Brain pericyte (primary cell): Measurements from ENCODE around the gene SLCO2A1.

ENCODE experiments used
- DNase-seq: peaks from one replicate; pipeline ENCODE4 v3.0.0-alpha.2; 2012; ENCODE audit warnings: low read depth, low spot score

The SLCO2A1 gene

GRCh38 chr3:133999891-134000685, 29.6 kb downstream of the SLCO2A1 start:
- DNase-seq = no peak

DNA sequence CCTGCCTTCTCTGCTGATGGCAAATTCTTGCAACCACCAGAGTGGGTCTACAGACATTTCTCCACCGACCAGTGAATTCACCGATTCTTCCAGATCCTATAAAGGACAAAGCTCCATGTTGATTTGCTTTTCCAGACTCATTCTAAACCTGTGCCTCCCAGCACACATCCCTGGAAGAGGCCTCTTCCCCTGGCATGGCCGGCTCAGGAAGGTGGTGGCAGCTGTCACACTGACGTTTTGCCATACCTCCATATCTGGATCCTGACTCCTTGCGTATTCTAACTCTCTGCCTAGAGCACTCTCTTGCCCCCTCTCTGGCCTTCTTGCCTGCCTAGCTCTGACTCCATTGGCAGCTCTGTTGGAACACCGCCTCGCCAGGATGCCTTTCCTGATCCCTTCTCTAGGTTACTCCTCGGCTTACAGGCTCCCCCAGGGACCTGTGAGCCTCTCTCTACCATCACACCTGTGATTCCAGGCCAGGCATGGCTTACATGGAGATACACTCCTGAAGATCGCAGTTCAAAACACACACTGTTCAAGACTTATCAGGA, 31.0 kb downstream of the SLCO2A1 start:
- DNase-seq = no peak

DNA sequence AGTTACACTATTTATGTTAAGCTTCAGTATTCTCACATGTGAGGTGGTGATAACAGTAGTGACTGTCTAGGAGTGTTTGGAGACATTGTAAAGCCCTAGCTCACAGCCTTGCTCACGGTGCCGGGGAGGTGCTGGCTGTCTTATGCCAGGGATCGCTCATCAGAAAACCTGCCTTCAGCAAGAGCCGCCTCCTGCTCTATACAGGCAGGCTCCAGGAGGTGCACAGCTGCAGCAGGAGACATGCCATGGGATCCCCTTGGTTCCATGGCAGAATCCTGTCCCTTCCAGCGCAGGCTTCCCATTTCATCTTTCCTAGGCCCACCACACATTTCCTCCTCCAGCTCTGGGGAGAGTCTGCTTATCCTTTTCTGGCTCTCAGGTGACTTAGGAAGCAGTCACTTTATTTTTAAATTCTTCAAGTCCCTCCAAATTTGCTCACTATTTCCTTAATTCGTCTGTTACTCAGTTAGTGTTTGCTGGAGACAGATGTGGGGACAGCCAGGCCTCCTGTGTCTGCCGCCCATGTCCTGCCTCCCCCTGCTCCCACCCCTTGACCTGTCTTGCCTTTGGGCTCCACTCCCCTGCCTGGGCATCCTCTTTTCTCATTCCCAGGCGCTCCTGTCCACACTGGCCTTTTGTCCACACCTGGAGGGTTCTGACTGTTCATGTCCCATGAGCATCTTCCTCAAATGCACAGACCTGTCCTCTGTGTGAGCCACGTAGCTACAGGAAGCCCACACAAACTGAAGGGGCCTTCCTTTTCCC, 31.7 kb downstream of the SLCO2A1 start:
- DNase-seq = no peak

- no peak for DNase-seq
Measured at GRCh38 chr3:133996996-133997395, 32.7 kb downstream of the SLCO2A1 start.

GRCh38 chr3:133996251-133996661, 33.5 kb downstream of the SLCO2A1 start:
- no peak for DNase-seq

DNA sequence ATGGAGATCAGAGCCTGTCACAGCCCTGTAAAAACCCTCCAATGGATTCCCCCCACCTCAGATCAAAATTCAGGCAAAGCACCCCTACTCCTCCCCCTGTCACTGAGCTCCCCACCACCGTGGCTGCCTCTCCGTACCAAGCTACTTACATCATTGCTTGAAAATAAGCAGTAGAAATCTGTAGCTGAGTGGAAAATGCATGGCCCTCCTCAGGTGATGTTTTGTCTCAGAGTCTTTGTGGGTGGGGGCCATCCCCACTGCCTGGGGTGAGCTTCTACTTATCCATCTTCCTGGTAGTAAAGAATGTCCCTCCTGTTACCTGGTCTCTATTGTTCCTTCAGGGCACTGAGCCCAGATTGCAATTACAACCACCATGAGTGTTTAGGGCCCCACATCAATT, 34.5 kb downstream of the SLCO2A1 start:
- DNase-seq = no peak

DNA sequence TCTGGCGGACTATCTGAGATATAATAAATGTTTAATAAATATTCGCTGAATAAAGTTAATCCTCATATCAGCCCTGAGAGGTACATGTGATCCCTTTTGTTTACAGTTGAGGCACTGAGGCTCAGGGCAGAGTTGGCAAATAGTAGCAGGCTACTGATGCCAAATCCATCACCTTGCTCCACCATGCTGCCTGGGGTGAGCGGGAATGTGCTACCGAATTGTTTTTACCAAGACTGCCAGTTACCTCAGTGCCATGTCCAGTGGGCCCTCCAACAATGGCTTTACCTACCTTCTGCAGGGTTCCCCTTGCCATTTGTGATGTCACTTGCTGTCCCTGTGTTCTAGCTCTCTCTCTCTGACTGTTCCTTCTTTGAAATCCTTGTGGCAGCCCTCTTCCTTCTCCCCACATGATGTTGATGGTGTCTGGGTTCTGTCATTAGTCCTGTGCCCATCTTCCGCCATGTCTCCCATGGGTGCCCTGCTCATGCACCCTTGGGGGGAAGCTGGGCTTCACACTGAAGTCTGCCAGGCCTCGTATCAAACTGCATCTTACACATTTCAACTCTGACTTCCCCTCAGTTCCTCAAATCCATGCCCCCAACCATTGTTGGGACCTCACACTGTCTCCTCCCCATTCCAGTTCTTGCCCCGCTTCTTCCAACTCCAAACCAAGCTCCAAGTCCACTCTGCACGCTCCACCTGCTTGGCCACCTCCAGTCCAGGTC, 35.4 kb downstream of the SLCO2A1 start:
- DNase-seq = no peak

GRCh38 chr3:133992951-133993620, 36.6 kb downstream of the SLCO2A1 start:
- DNase-seq = no peak

DNA sequence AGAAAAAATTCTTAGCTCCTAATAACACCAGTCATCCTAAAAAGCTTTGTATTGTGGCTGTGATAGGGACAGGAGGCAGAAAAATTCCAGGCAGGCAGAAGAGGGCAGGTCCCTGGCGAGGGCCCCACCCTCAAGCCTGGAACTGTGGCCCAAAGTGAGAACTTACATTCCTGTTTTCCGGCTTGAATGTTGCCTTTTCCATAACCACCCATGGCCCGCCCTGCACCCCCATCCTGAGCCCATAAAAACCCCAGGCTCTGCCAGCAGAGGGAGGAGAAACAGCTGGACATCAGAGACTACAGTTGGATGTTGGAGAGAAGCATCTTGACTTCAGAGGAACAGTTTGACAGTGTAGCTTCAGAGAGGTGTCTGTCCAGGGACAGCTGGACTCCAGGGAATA, 37.3 kb downstream of the SLCO2A1 start:
- no peak for DNase-seq

- DNase-seq = no peak
Measured at GRCh38 chr3:133991637-133992036, 38.1 kb downstream of the SLCO2A1 start.

DNA sequence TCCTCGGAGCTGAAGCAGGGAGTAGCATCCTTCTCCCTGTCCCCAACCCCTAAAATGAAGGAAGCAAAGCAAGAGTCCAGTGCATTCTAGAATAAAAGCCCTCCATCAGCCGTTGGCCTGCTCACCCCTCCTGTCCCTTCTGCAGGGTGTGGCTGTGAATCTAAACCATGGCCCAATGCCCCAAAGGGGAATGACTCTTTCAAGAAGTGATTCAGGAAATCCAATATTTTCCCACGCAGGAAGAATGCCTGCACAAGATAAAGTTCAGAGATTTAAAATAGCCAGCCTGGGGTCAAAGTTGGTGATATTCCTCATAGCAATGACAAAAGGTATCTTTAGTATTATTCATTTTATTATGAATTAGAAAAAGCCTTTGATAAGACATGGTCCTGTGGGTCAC, 38.5 kb downstream of the SLCO2A1 start:
- DNase-seq = no peak

GRCh38 chr3:133989936-133990702, 39.6 kb downstream of the SLCO2A1 start:
- DNase-seq = no peak

DNA sequence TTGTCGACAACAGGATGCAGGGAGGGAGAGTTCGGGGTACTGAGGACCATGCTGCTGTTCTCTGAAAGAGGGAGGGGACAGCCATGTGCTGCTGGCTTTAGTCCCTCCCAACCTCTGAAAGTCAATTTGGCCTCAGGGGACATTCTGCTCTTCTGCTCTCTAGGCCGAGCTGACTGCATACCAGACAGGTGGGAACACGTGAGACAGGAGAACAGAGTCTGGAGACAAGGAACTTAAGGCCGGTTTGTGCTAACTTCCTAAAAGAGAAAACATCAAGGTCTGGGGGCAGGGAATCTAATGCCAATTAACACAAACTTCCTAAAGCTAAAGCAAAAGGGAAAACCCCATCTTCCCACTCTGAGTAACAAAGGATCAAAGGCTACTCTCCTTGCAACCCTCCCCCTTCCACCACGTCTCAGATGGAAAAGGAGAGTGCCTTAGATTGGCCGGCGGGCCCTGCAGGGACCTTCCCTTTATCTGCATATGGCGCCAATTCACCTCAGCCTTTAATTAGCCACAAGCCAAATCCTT, 41.0 kb downstream of the SLCO2A1 start:
- DNase-seq = no peak

GRCh38 chr3:133987948-133988484, 41.7 kb downstream of the SLCO2A1 start:
- DNase-seq = no peak

- DNase-seq = no peak
Measured at GRCh38 chr3:133987136-133987535, 42.6 kb downstream of the SLCO2A1 start.

DNA sequence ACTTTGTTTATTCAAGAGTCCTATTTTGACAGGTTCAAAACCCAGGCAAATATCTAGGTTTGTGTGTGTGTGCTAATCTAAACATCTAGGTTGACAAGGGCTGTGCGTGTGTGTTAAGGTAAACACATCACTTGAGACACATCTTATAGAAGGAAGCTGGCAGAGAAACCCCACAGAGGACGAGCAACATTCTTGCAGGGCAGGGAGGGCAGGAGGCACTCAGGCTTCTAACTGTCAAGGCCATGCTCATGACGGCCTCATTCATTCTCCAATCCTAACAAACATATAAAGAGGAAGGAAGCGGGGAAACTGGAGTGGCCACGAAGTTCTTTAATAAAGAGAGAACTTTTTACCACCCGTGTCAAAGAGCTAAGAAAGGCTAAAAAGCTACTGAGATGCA, 43.4 kb downstream of the SLCO2A1 start:
- DNase-seq = no peak

DNA sequence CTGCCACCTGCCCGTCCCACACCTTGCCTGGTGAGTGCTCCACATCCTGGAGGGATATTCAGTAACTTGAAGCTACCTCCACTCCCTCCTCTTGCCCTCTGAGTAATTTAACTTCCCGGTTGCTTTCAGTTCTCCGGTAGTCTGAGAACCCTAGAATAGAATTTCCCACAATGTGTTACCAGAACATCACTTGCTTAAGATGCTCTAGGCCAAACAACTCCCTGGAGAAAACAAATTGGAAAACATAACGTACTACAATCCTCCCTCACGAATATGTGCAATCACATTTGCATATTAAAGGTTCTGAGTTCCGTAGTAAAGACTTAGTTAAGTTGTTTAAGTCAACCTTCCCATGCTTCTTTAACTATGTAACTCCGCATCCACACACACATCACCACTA, 44.8 kb downstream of the SLCO2A1 start:
- DNase-seq = no peak

DNA sequence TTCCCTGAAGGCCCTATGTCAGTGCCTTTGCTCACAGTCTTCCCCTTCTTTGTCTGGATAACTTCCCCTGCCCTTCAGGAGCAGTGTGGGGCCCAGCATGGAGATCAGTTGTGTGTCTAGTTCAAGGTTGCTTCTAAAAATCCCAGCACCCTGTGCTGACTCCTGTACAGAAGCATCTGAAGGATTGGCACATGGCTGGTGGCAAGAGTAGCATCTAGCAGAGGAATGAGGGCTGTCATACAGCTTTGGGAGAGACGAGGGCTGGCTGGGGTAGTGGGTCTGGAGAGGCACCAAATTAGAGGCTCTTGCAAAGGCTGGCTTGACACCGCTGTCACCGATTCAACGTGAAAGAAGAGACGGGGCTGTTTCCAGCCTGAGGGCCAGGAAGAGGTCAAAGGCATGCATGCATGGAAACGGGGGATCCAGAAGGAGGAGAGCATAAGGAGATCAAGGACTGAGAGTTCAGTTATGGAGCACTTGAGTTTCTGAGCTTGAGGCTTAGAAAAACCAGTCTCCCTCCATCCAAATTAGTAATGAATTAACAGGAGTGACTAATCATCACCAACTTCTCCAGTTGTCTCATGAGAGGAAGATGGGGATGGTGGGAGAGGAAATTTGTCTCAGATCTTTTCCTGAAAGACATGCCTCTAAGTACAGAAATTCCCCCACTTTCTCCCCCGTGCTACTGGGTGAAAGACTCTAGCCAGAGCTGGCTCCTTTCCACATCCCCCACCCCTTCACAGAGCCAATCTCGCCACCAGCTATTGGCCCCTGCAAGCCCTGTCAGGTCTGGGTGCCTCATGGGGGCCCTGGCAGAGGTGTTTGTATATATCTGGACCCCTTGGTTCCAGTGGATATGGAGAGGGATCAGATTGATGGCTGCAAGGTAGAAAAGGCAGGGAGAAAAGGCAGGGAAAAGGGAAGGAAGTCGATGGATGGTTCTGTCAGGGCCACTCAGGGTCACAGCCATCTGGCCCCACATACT, 45.9 kb downstream of the SLCO2A1 start:
- no peak for DNase-seq

DNA sequence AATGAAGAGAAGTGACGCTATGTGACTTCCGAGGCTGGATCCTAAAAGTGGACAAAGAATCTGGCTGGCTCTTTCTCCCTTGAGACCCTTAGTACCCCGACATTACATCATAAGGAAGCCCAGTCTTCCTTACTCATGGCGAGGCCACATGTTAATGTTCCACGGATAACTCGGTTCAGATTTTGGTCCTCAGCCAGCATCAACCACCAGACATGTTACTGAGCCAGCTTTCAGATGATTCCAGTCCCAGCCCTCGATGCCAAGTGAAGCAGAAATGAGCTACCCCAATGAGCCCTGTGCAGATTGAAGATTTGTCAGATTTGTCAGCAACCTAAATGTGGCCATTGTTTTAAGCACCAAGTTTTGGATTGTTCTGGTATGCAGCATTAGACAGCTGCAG, 46.6 kb downstream of the SLCO2A1 start:
- DNase-seq = no peak
